ENCODE results near the gene ELF3. TPM values are rescaled to one million over a fixed set of nuclear protein-coding genes. Genes with fewer than 3 reads are reported as not detected.

Gene ELF3
- total and polyA plus RNA-seq, 2 of the 8 experiments (the other 6 are each of a cell fraction or from before 2014, with no cell fraction given): 17.3 to 25.0 TPM

DNA sequence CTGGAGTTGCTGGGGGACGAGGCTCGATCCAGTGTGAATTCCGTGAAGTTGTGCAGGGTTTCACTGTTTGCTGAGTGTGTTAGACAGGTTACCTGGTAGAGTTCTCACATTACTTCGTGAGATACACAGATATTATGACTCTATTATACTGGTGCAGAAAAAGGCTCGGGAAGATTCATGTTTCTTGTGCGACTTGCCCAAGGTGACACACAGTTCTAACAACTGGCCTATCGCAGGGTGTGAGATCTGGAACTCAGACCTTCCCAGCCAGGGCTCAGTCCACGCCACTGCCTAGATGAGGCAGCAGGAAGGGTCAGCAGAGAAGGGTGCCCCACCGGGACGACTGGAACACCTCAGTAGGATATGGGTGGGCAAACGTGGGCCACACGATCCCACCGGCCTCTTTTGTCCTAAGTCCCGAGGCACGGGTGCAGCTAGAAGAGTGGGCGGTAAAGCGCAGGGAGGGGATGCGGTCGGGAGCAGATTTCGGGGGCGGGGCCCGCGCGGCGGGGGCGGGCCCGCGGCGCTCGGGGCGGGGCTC is 28.2 kb upstream of the ELF3 start:
- H3K27ac ChIP-seq (ENCODE audit: low read depth, low read length): no peak overlapping the region
- peak overlapping the region; percentile 43; the same call in 1 of the 2 replicates for H3K18ac ChIP-seq (ENCODE audit: extremely low read depth, low read length)
- no peak overlapping the region for H3K14ac ChIP-seq (ENCODE audit: insufficient read length)
- ChIA-PET CTCF (ENCODE audit: partially characterized antibody) (interaction anchor here (0.7 to 7.3 kb wide), 11 partner anchors 9 to 152 kb away, joined by 3 to 44 read pairs (median 5); no protein-coding TSS in a partner anchor), POLR2A (ENCODE audit: partially characterized antibody) (interaction anchor here (0.6 to 2.6 kb wide), 13 partner anchors 9 to 103 kb away, joined by 3 to 11 read pairs (median 5); partner anchors contain the start of genes ELF3 and TIMM17A)
- H3K9ac ChIP-seq (replicated peaks in 1 of 4; ENCODE audit: extremely low read depth in 1 of 4, low read depth in 3 of 4, low read length in 3 of 4): peak overlapping the region in 1 of 4 experiments; percentile 24; a peak in 3 of 7 replicates
- no peak for FAIRE-seq
- peak overlapping the region; percentile 95 for H2AFZ ChIP-seq (ENCODE audit: low read length)
- WGBS, 2 experiments (ENCODE audit: extremely low coverage in 1 of 2, insufficient coverage in 1 of 2, insufficient read length in 1 of 2, insufficient replicate concordance in 2 of 2, low coverage in 1 of 2, low lambda C conversion rate in 2 of 2, missing lambda C conversion rate in 1 of 2): 30% methylated on average over 15 of the region's 31 CpGs; no CpG with 5 or more reads in 1 of the 2 experiments
- peak overlapping the region; percentile 78 to 87 (median 82) for H3K4me3 ChIP-seq (ENCODE audit: extremely low read depth in 1 of 4, insufficient read depth in 2 of 4, low read depth in 3 of 4, low read length in 4 of 4)
- H2BK120ac ChIP-seq (replicated peaks; ENCODE audit: low read depth, low read length): no peak overlapping the region
- peak overlapping the region; percentile 83 for H3K4ac ChIP-seq (replicated peaks; ENCODE audit: insufficient read length, low read depth, low read length)
- H4K91ac ChIP-seq (replicated peaks; ENCODE audit: insufficient read length, low read length): peak overlapping the region; percentile 73
- peaks cover 3 to 37% of the 10 kb centered on the region in 2 experiments; a peak in 3 of 4 replicates for H3K79me2 ChIP-seq (ENCODE audit: control insufficient read depth in 1 of 2, insufficient read depth in 2 of 2, low read length in 2 of 2)
- H2BK20ac ChIP-seq (ENCODE audit: low read length): no peak overlapping the region; the same call in 1 of the 2 replicates
- no peaks in the 10 kb centered on the region for H3K9me3 ChIP-seq (ENCODE audit: insufficient read depth in 2 of 2, low read depth in 1 of 2, low read length in 1 of 2)
- H2BK12ac ChIP-seq (ENCODE audit: low read depth, low read length): 0 out of 2 replicates have a peak overlapping the region, but pooled peaks have one; percentile 27
- no peaks in the 10 kb centered on the region for H3K36me3 ChIP-seq (ENCODE audit: control insufficient read depth in 2 of 4, insufficient read depth in 4 of 4, low read length in 3 of 4)
- no peak overlapping the region for H2AK5ac ChIP-seq (ENCODE audit: low read depth, low read length)
- H3K4me1 ChIP-seq (replicated peaks in 1 of 4; ENCODE audit: control insufficient read depth in 3 of 4, insufficient read depth in 4 of 4, low read length in 3 of 4): peaks cover 0 to 4% (median 2%) of the 10 kb centered on the region in 4 experiments; a peak in 5 of 7 replicates
- H4K5ac ChIP-seq (ENCODE audit: insufficient read length, low read depth, low read length): peak overlapping the region; percentile 59
- peak overlapping the region; percentile 47 for H3K56ac ChIP-seq (replicated peaks; ENCODE audit: insufficient read length, low read depth, low read length)
- H3K23ac ChIP-seq (ENCODE audit: insufficient read length): no peak overlapping the region
- H3K4me2 ChIP-seq (ENCODE audit: insufficient read depth in 1 of 2, low read depth in 2 of 2, low read length in 2 of 2): peak overlapping the region; percentile 86
- H2BK15ac ChIP-seq (ENCODE audit: low read length): peak overlapping the region; percentile 98; the same call in 1 of the 2 replicates
- peaks cover 0 to 2% of the 10 kb centered on the region in 2 experiments for H4K20me1 ChIP-seq (replicated peaks in 1 of 2; ENCODE audit: control insufficient read depth in 1 of 2, insufficient read depth in 2 of 2, low read length in 2 of 2)
- H3K27me3 ChIP-seq (replicated peaks in 1 of 4; ENCODE audit: control insufficient read depth in 3 of 4, extremely low read depth in 1 of 4, insufficient read depth in 3 of 4, low read length in 3 of 4): peaks cover 0 to 3% (median 0%) of the 10 kb centered on the region in 4 experiments; a peak in 1 of 7 replicates
- H4K8ac ChIP-seq (ENCODE audit: extremely low read depth, insufficient read depth, low read length): peak overlapping the region; percentile 48; the same call in 1 of the 2 replicates
- H2BK5ac ChIP-seq (ENCODE audit: low read depth, low read length): no peak overlapping the region; the same call in 1 of the 2 replicates
- H3K79me1 ChIP-seq (ENCODE audit: low read depth, low read length): peaks cover 2% of the 10 kb centered on the region; the same call in 1 of the 2 replicates
- peaks cover 6% of the 10 kb centered on the region for H3K23me2 ChIP-seq (ENCODE audit: low read depth, low read length)
- DNase-seq (ENCODE audit: low read depth in 1 of 2, low spot score in 2 of 2): no peak
- TF ChIP-seq POLR2A (IDR thresholded peaks at IDR 0.05; ENCODE audit: control extremely low read depth in 1 of 2, low read depth in 2 of 2, low read length in 2 of 2) (no peak), CBX5 (IDR thresholded peaks at IDR 0.05; ENCODE audit: low read depth, low read length) (no peak), HDAC2 (IDR thresholded peaks at IDR 0.05; ENCODE audit: borderline replicate concordance in 1 of 2, low read depth in 2 of 2, low read length in 2 of 2) (no peak)
